Activated B cell treated with CpG ODN at 0.5 μM for 24 hours (primary cell): Measurements from ENCODE around the gene ADGRG3. TPM values are rescaled to one million over a fixed set of nuclear protein-coding genes. Genes with fewer than 3 reads are reported as not detected.

Experiments
- ATAC-seq: fragments of 200-7000 bp; cut with Tn5 transposase; one replicate; pipeline ENCODE4 v1.10.0; 2021; ENCODE audit warnings: low read depth, mild to moderate bottlenecking, moderate library complexity
- CTCF ChIA-PET: fragments of 350-600 bp; sonication (Branson Sonifier 250); formaldehyde crosslinking; loops from one replicate; lab custom pipeline; 2021; ENCODE audit warnings: antibody characterized with exemption; lab: Charles Lee
- POLR2A ChIA-PET: fragments of 350-600 bp; sonication (Branson Sonifier 250); formaldehyde crosslinking; loops from one replicate; lab custom pipeline; 2021; ENCODE audit warnings: antibody characterized with exemption; lab: Charles Lee
- DNase-seq: peaks from one replicate; pipeline ENCODE4 v3.0.0; 2022
- H3K27ac Mint-ChIP-seq: one replicate; pipeline ENCODE4 v1.8.0; 2020; ENCODE audit warnings: mixed read lengths
- H3K27me3 Mint-ChIP-seq: one replicate; pipeline ENCODE4 v1.8.0; 2021; ENCODE audit warnings: mixed read lengths
- H3K36me3 Mint-ChIP-seq: one replicate; pipeline ENCODE4 v1.8.0; 2021; ENCODE audit warnings: low read depth, mixed read lengths
- H3K4me1 Mint-ChIP-seq: one replicate; pipeline ENCODE4 v1.8.0; 2021; ENCODE audit warnings: mixed read lengths
- H3K4me3 Mint-ChIP-seq: one replicate; pipeline ENCODE4 v1.8.0; 2020; ENCODE audit warnings: mild to moderate bottlenecking, mixed read lengths
- H3K9me3 Mint-ChIP-seq: one replicate; pipeline ENCODE4 v1.8.0; 2020; ENCODE audit warnings: mixed read lengths
- intact Hi-C: fragments of 100-400 bp; cut with micrococcal nuclease; formaldehyde crosslinking; loops from one replicate; pipeline ENCODE4 v1.15.1; 2024
- total RNA-seq: library from RNA; stranded (reverse); gene quantifications from 2 replicates; pipeline ENCODE4 v1.2.3, GENCODE V29; 2022
- TF ChIP-seq, protein P1 (sequence below): fragments of 200-600 bp; IDR thresholded peaks from one replicate; pipeline ENCODE4 v1.8.0; 2022; ENCODE audit warnings: antibody characterized with exemption, mild to moderate bottlenecking

ADGRG3 gene
- total RNA-seq, 1 donor from 2014 or later, result not detected

GRCh38 chr16:57621521-57622271 lies 46.4 kb upstream of the ADGRG3 start:
- ATAC-seq, result no peak
- intact Hi-C loops, result no loop called here

GRCh38 chr16:57622361-57623250 lies 45.5 kb upstream of the ADGRG3 start:
- CTCF ChIA-PET, result no interaction called here
- no peak overlapping the region for H3K4me3 Mint-ChIP-seq
- ATAC-seq, result no peak

More at GRCh38 chr16:57621521-57622271, 46.4 kb upstream of the ADGRG3 start:
- H3K27me3 Mint-ChIP-seq, result peaks cover 16% of the 10 kb centered on the region
- TF ChIP-seq, protein P1, sequence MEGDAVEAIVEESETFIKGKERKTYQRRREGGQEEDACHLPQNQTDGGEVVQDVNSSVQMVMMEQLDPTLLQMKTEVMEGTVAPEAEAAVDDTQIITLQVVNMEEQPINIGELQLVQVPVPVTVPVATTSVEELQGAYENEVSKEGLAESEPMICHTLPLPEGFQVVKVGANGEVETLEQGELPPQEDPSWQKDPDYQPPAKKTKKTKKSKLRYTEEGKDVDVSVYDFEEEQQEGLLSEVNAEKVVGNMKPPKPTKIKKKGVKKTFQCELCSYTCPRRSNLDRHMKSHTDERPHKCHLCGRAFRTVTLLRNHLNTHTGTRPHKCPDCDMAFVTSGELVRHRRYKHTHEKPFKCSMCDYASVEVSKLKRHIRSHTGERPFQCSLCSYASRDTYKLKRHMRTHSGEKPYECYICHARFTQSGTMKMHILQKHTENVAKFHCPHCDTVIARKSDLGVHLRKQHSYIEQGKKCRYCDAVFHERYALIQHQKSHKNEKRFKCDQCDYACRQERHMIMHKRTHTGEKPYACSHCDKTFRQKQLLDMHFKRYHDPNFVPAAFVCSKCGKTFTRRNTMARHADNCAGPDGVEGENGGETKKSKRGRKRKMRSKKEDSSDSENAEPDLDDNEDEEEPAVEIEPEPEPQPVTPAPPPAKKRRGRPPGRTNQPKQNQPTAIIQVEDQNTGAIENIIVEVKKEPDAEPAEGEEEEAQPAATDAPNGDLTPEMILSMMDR, result no peak
- H3K36me3 Mint-ChIP-seq, result no peaks in the 10 kb centered on the region
- H3K4me1 Mint-ChIP-seq, result no peaks in the 10 kb centered on the region
- POLR2A ChIA-PET, result no interaction called here
- DNase-seq, result no peak
- no peak overlapping the region for H3K27ac Mint-ChIP-seq
- H3K9me3 Mint-ChIP-seq, result no peaks in the 10 kb centered on the region
- H3K4me3 Mint-ChIP-seq, result no peak overlapping the region
- CTCF ChIA-PET, result no interaction called here

DNA sequence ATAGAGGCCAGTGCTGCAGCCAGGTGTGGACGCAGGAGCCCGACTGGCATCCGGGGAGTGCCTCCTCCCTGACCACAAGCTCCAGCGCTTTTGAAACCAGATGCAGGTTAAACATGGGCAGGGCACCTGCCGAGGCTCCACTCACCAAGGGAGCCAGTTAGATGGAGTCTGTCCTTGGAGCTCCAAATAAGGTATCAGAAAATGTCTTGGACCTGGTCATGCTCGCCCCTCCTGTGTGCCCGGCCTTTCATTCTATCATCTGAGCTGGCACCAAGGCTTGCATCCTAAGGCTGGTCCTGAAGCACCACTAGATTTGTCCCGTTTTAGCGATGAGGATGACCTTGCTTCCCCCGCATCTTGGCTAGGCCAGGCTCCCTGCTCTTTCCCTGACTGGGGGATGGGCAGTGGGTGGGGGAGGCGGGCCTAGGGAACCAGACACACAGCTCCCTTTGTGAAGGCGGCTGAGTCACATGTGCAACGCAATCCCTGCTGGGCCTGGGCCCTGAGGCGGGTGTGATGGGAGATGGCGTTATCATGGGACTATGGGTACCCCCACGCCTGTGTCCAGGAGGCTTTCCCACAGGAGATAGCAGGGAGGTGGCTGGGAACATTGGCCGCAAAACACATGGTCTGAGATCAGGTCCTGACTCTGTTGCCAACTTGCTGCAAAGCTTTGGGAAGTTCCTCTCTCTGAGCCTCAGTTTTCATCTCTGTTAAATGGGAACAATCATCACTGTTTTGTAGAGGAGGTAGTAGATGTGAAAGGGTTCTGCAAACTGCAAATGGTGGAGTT lies 44.7 kb upstream of the ADGRG3 start:
- no peaks in the 10 kb centered on the region for H3K36me3 Mint-ChIP-seq
- H3K4me1 Mint-ChIP-seq, result peaks cover 2% of the 10 kb centered on the region
- TF ChIP-seq, protein P1, result no peak
- intact Hi-C loops, result no loop called here
- H3K9me3 Mint-ChIP-seq, result no peaks in the 10 kb centered on the region
- peaks cover 22% of the 10 kb centered on the region for H3K27me3 Mint-ChIP-seq
- ATAC-seq (no peak), DNase-seq (no peak)
- CTCF ChIA-PET, result no interaction called here
- H3K27ac Mint-ChIP-seq, result no peak overlapping the region
- POLR2A ChIA-PET, result no interaction called here
- no peak overlapping the region for H3K4me3 Mint-ChIP-seq

More at GRCh38 chr16:57622361-57623250, 45.5 kb upstream of the ADGRG3 start:
- peaks cover 20% of the 10 kb centered on the region for H3K27me3 Mint-ChIP-seq
- H3K27ac Mint-ChIP-seq, result no peak overlapping the region
- H3K4me1 Mint-ChIP-seq, result no peaks in the 10 kb centered on the region
- TF ChIP-seq, protein P1, result no peak
- no peaks in the 10 kb centered on the region for H3K36me3 Mint-ChIP-seq
- DNase-seq, result no peak
- intact Hi-C loops, result no loop called here
- POLR2A ChIA-PET, result no interaction called here
- H3K9me3 Mint-ChIP-seq, result no peaks in the 10 kb centered on the region

DNA sequence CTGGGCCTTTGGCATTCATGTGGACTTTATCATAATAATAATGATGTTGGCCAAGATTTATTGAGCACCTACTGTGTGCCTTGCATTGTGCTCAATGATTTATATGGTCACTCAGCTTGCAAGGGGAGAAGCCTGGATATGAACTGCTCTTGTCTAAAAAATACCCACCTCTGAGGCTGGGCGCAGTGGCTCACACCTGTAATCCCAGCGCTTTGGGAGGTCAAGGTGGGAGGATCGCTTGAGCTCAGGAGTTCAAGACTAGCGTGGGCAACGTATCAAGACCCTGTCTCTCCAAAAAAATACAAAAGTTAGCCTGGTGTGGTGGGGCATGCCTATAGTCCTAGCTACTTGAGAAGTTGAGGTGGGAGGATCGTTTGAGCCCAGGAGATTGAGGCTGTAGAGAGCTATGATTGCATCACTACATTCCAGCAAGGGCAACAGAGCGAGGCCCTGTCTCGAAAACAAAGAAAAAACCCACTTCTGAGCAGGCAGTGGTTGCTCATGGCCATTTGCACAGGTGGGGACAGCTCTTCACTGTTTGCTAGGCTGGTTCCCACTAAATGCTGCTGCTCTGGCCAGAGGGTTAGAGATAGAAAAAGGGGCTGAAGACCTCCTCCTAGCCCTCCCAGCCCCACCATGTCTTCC lies 43.9 kb upstream of the ADGRG3 start:
- Mint-ChIP-seq H3K4me1 (peaks cover 4% of the 10 kb centered on the region), H3K9me3 (no peaks in the 10 kb centered on the region), H3K27me3 (peaks cover 25% of the 10 kb centered on the region), H3K27ac (no peak overlapping the region), H3K4me3 (no peak overlapping the region), H3K36me3 (no peaks in the 10 kb centered on the region)
- POLR2A ChIA-PET, result no interaction called here
- DNase-seq (no peak), ATAC-seq (no peak)
- intact Hi-C loops, result no loop called here
- TF ChIP-seq, protein P1, result no peak
- CTCF ChIA-PET, result no interaction called here
